H9 (cell line): Measurements from ENCODE around the gene TGFBR3L. TPM values are rescaled to one million over a fixed set of nuclear protein-coding genes. Genes with fewer than 3 reads are reported as not detected.

Source experiments
- DNase-seq: peaks from one replicate; pipeline ENCODE4 v3.0.0-alpha.2; 2017
- H2AFZ ChIP-seq: one replicate; pipeline ENCODE4 v1.6.1; 2013; ENCODE audit warnings: mild to moderate bottlenecking, low read length, control low read depth, moderate library complexity
- H2AK5ac ChIP-seq: 2 replicates; pipeline ENCODE4 v1.6.1; 2013; ENCODE audit warnings: low read length, control low read depth, mixed read lengths; ENCODE audit not compliant: insufficient read length
- H2BK120ac ChIP-seq: one replicate; pipeline ENCODE4 v1.6.1; 2013; ENCODE audit warnings: low read depth, mild to moderate bottlenecking, low read length, control low read depth, inconsistent platforms; ENCODE audit not compliant: poor library complexity, severe bottlenecking
- H2BK12ac ChIP-seq: 2 replicates; pipeline ENCODE4 v1.6.1; 2013; ENCODE audit warnings: low read length, control low read depth, mixed read lengths, low read depth; ENCODE audit not compliant: insufficient read length
- H2BK15ac ChIP-seq: 2 replicates; pipeline ENCODE4 v1.6.1; 2013; ENCODE audit warnings: low read depth, low read length, control low read depth
- H2BK20ac ChIP-seq: one replicate; pipeline ENCODE4 v1.6.1; 2013; ENCODE audit warnings: low read depth, mild to moderate bottlenecking, low read length, control low read depth, inconsistent platforms; ENCODE audit not compliant: poor library complexity, severe bottlenecking
- H2BK5ac ChIP-seq: 2 replicates; pipeline ENCODE4 v1.6.1; 2013; ENCODE audit warnings: low read length, control low read depth, mixed read lengths; ENCODE audit not compliant: insufficient read length
- H3K14ac ChIP-seq: 2 replicates; pipeline ENCODE4 v1.6.1; 2013; ENCODE audit warnings: low read length, control low read depth; ENCODE audit not compliant: insufficient read depth
- H3K18ac ChIP-seq: 2 replicates; pipeline ENCODE4 v1.6.1; 2013; ENCODE audit warnings: low read depth, mild to moderate bottlenecking, mixed read lengths, low read length, control low read depth; ENCODE audit not compliant: insufficient read length
- H3K23ac ChIP-seq: 2 replicates; pipeline ENCODE4 v1.6.1; 2013; ENCODE audit warnings: low read length, control low read depth, mixed read lengths, low read depth; ENCODE audit not compliant: insufficient read length
- H3K23me2 ChIP-seq: 2 replicates; pipeline ENCODE4 v1.6.1; 2013; ENCODE audit warnings: low read depth, mild to moderate bottlenecking, mixed read lengths, low read length, control low read depth; ENCODE audit not compliant: insufficient read length, poor library complexity, severe bottlenecking
- H3K27ac ChIP-seq: 2 replicates; pipeline ENCODE4 v1.5.1; 2013; ENCODE audit warnings: low read length, control low read depth, mixed read lengths, low read depth; ENCODE audit not compliant: insufficient read length
- H3K27me3 ChIP-seq: 2 replicates; pipeline ENCODE4 v1.6.1; 2013; ENCODE audit warnings: low read length, control low read depth, inconsistent platforms; ENCODE audit not compliant: insufficient read depth
- H3K4ac ChIP-seq: 2 replicates; pipeline ENCODE4 v1.6.1; 2013; ENCODE audit warnings: low read depth, mild to moderate bottlenecking, control low read depth, inconsistent platforms, low read length, moderate library complexity
- H3K4me1 ChIP-seq: 2 replicates; pipeline ENCODE4 v1.6.1; 2013; ENCODE audit warnings: low read length, control low read depth, inconsistent platforms; ENCODE audit not compliant: insufficient read depth
- H3K4me2 ChIP-seq: 2 replicates; pipeline ENCODE4 v1.6.1; 2013; ENCODE audit warnings: low read length, control low read depth, mixed read lengths; ENCODE audit not compliant: insufficient read length, insufficient read depth
- H3K56ac ChIP-seq: 2 replicates; pipeline ENCODE4 v1.6.1; 2013; ENCODE audit warnings: low read depth, mild to moderate bottlenecking, mixed read lengths, low read length, control low read depth; ENCODE audit not compliant: insufficient read length
- H3K79me1 ChIP-seq: 2 replicates; pipeline ENCODE4 v1.6.1; 2013; ENCODE audit warnings: low read depth, mild to moderate bottlenecking, moderate library complexity, low read length, control low read depth, inconsistent platforms; ENCODE audit not compliant: insufficient read depth, poor library complexity, severe bottlenecking
- H3K79me2 ChIP-seq: 2 replicates; pipeline ENCODE4 v1.6.1; 2013; ENCODE audit warnings: low read length, control low read depth, inconsistent platforms; ENCODE audit not compliant: insufficient read depth
- H3K9ac ChIP-seq: 2 replicates; pipeline ENCODE4 v1.6.1; 2013; ENCODE audit warnings: low read length, control low read depth, mixed read lengths; ENCODE audit not compliant: insufficient read length; ENCODE audit errors: extremely low read depth
- H3K9me3 ChIP-seq: one replicate; pipeline ENCODE4 v1.6.1; 2013; ENCODE audit warnings: low read depth, low read length, inconsistent platforms; ENCODE audit not compliant: control insufficient read depth
- H3T11ph ChIP-seq: one replicate; pipeline ENCODE4 v1.6.1; 2013; ENCODE audit warnings: mild to moderate bottlenecking, low read length, control low read depth, inconsistent platforms
- H4K20me1 ChIP-seq: one replicate; pipeline ENCODE4 v1.6.1; 2013; ENCODE audit not compliant: control insufficient read depth, insufficient read length, insufficient read depth
- H4K5ac ChIP-seq: 2 replicates; pipeline ENCODE4 v1.6.1; 2013; ENCODE audit warnings: low read depth, mild to moderate bottlenecking, mixed read lengths, low read length, control low read depth; ENCODE audit not compliant: insufficient read length
- H4K8ac ChIP-seq: replicated peaks from 2 replicates; pipeline ENCODE4 v1.6.1; 2013; ENCODE audit warnings: low read length, control low read depth, mixed read lengths, low read depth; ENCODE audit not compliant: insufficient read length
- H4K91ac ChIP-seq: 2 replicates; pipeline ENCODE4 v1.6.1; 2013; ENCODE audit warnings: low read depth, mild to moderate bottlenecking, moderate library complexity, mixed read lengths, low read length, control low read depth; ENCODE audit not compliant: insufficient read length
- H3K27ac Mint-ChIP-seq, 3 experiments: 2 replicates in 2 of 3; 3 replicates in 1 of 3; pipeline ENCODE4 v1.8.0; 2020 to 2021; ENCODE audit warnings: mixed read lengths in 3 of 3, mild to moderate bottlenecking in 1 of 3, moderate library complexity in 1 of 3
- H3K27me3 Mint-ChIP-seq: 2 replicates; pipeline ENCODE4 v1.8.0; 2021; ENCODE audit warnings: low read depth, mild to moderate bottlenecking, moderate library complexity, mixed read lengths
- H3K36me3 Mint-ChIP-seq, 3 experiments: 2 replicates in 2 of 3; 3 replicates in 1 of 3; pipeline ENCODE4 v1.8.0; 2020 to 2021; ENCODE audit warnings: low read depth in 3 of 3, mixed read lengths in 3 of 3; ENCODE audit not compliant: insufficient read depth in 1 of 3
- H3K4me1 Mint-ChIP-seq, 2 experiments: 2 replicates each; pipeline ENCODE4 v1.8.0; 2020; ENCODE audit warnings: mixed read lengths in 2 of 2
- H3K4me3 Mint-ChIP-seq, 2 experiments: 2 replicates in 1 of 2; 3 replicates in 1 of 2; pipeline ENCODE4 v1.8.0; 2020 to 2021; ENCODE audit warnings: mild to moderate bottlenecking in 2 of 2, mixed read lengths in 2 of 2, moderate library complexity in 1 of 2
- H3K9me3 Mint-ChIP-seq, 2 experiments: 2 replicates in 1 of 2; 3 replicates in 1 of 2; pipeline ENCODE4 v1.8.0; 2020; ENCODE audit warnings: mild to moderate bottlenecking in 2 of 2, mixed read lengths in 2 of 2, moderate library complexity in 1 of 2
- CTCF ChIP-seq: fragments of 200-600 bp; sonication (generic); conservative IDR thresholded peaks from 3 replicates; pipeline ENCODE4 v1.8.0; 2021; ENCODE audit warnings: antibody characterized with exemption, mild to moderate bottlenecking
- WGBS: extraction: QIAGEN DNeasy Blood & Tissue Kit; methylation state at CpG from one replicate; pipeline ENCODE4 v1.1.7; 2013; ENCODE audit warnings: missing lambda C conversion rate, low lambda C conversion rate, mixed read lengths; ENCODE audit not compliant: insufficient read length; ENCODE audit errors: extremely low coverage; 5-methylcytosine and 5-hydroxymethylcytosine counted together
- total RNA-seq: library from RNA; stranded (reverse); gene quantifications from 2 replicates; pipeline ENCODE4 v1.2.1, GENCODE V29; 2021

The TGFBR3L gene
- total RNA-seq, 1 experiment from 2014 or later: 5.5 TPM

GRCh38 chr19:7924651-7925170 lies 10.1 kb downstream of the TGFBR3L start:
- H3K79me1 ChIP-seq: no peaks in the 10 kb centered on the region
- H4K91ac ChIP-seq: no peak overlapping the region
- no peak overlapping the region for H2BK12ac ChIP-seq
- no peaks in the 10 kb centered on the region for H3K9me3 ChIP-seq
- H3K4me2 ChIP-seq: no peak overlapping the region
- no peak overlapping the region for H3K14ac ChIP-seq
- peaks cover 3% of the 10 kb centered on the region for H3K23me2 ChIP-seq
- no peak overlapping the region for H4K8ac ChIP-seq
- no peak overlapping the region for H2BK120ac ChIP-seq
- H3K4me1 Mint-ChIP-seq: peaks cover 13 to 18% of the 10 kb centered on the region in 2 experiments
- no peak overlapping the region for H3K27ac Mint-ChIP-seq
- H3K9ac ChIP-seq: no peak overlapping the region
- no peak overlapping the region for H3K18ac ChIP-seq
- H3K56ac ChIP-seq: no peak overlapping the region
- no peak for TF ChIP-seq CTCF
- no peak overlapping the region for H3K23ac ChIP-seq
- no peak overlapping the region for H3K4ac ChIP-seq
- 0 out of 2 replicates have a peak, but pooled peaks cover 4% of the 10 kb centered on the region for H3K4me1 ChIP-seq
- WGBS: no CpG with 5 or more reads among the region's 34 CpGs
- no peaks in the 10 kb centered on the region for H3K79me2 ChIP-seq
- no peak overlapping the region for H2AK5ac ChIP-seq
- H4K5ac ChIP-seq: no peak overlapping the region
- H3K27me3 Mint-ChIP-seq: peaks cover 4% of the 10 kb centered on the region
- H2BK5ac ChIP-seq: no peak overlapping the region
- no peaks in the 10 kb centered on the region for H3K27me3 ChIP-seq
- DNase-seq: no peak
- no peak overlapping the region for H2BK15ac ChIP-seq
- H2BK20ac ChIP-seq: no peak overlapping the region
- H4K20me1 ChIP-seq: no peaks in the 10 kb centered on the region
- H3K4me3 Mint-ChIP-seq: peak overlapping the region; percentile 37 to 46; a peak in 3 of 5 replicates
- H3K9me3 Mint-ChIP-seq: no peaks in the 10 kb centered on the region; a peak in 1 of 5 replicates
- no peak overlapping the region for H2AFZ ChIP-seq
- H3K36me3 Mint-ChIP-seq: peaks cover 5 to 30% (median 12%) of the 10 kb centered on the region in 3 experiments; a peak in 5 of 7 replicates
- H3T11ph ChIP-seq: no peak overlapping the region
- no peak overlapping the region for H3K27ac ChIP-seq
